HG03097 (cell line): ENCODE measurements around the gene LNPEP.
"Not testable (repeated sequence)": the region's sequence is repeated elsewhere in the genome, so short reads cannot be mapped to it uniquely, and the experiment has no call there.

Experiments used
- ATAC-seq: cut with Tn5 transposase; IDR thresholded peaks from one replicate; pipeline ENCODE4 v1.9.1; 2021; ENCODE audit not compliant: unreplicated experiment, low FRiP score

LNPEP gene

GRCh38 chr5:96928931-96929708, 6.8 kb upstream of the LNPEP start:
- ATAC-seq = no peak

- no peak for ATAC-seq
Measured at GRCh38 chr5:96930058-96930457, 5.8 kb upstream of the LNPEP start.

- no peak for ATAC-seq
Measured at GRCh38 chr5:96930589-96930988, 5.3 kb upstream of the LNPEP start.

- ATAC-seq = not testable (repeated sequence)
Measured at GRCh38 chr5:96931037-96931436, 4.8 kb upstream of the LNPEP start.

GRCh38 chr5:96931605-96932004, 4.3 kb upstream of the LNPEP start:
- ATAC-seq = no peak

GRCh38 chr5:96932026-96932425, 3.9 kb upstream of the LNPEP start:
- no peak for ATAC-seq

- peak; percentile 1 for ATAC-seq
Measured at GRCh38 chr5:96933764-96934707, 1.8 kb upstream of the LNPEP start.

- peak; percentile 63 for ATAC-seq
Measured at GRCh38 chr5:96934708-96935558, 947 bp upstream of the LNPEP start.

- ATAC-seq = peak; percentile 29
Measured at GRCh38 chr5:96936431-96937320, 796 bp downstream of the LNPEP start.

GRCh38 chr5:96940586-96940985, 4.7 kb downstream of the LNPEP start:
- no peak for ATAC-seq

GRCh38 chr5:96941140-96941539, 5.3 kb downstream of the LNPEP start:
- no peak for ATAC-seq

GRCh38 chr5:96942078-96942477, 6.2 kb downstream of the LNPEP start:
- ATAC-seq = no peak

GRCh38 chr5:96942911-96943310, 7.0 kb downstream of the LNPEP start:
- ATAC-seq = no peak

- ATAC-seq = no peak
Measured at GRCh38 chr5:96943799-96944198, 7.9 kb downstream of the LNPEP start.

GRCh38 chr5:96945144-96945897, 9.4 kb downstream of the LNPEP start:
- no peak for ATAC-seq

- ATAC-seq = no peak
Measured at GRCh38 chr5:96946381-96946780, 10.5 kb downstream of the LNPEP start.

- no peak for ATAC-seq
Measured at GRCh38 chr5:96952118-96952750, 16.4 kb downstream of the LNPEP start.

- ATAC-seq = no peak
Measured at GRCh38 chr5:96952974-96953730, 17.3 kb downstream of the LNPEP start.
